HepG2 (cell line): Measurements from ENCODE around the gene ZNF214. TPM values are rescaled to one million over a fixed set of nuclear protein-coding genes. Genes with fewer than 3 reads are reported as not detected.
A peak's percentile ranks its signal among the peaks of the same experiment; 100 is the strongest.

Experiments
- FOXP1 ChIP-seq, 2 experiments: fragments of 450-650 bp in 1 of 2; IDR thresholded peaks; 2 replicates each; pipeline ENCODE4 v1.6.1; 2017 to 2018; ENCODE audit warnings: antibody characterized with exemption in 1 of 2
- HES4 ChIP-seq: sonication (generic); formaldehyde crosslinking; IDR thresholded peaks from 2 replicates; pipeline ENCODE4 v1.9.0; 2021; ENCODE audit warnings: mild to moderate bottlenecking, missing genetic modification reagents, borderline replicate concordance
- HOXA7 ChIP-seq: sonication (generic); formaldehyde crosslinking; IDR thresholded peaks from 2 replicates; pipeline ENCODE4 v1.8.1; 2022; ENCODE audit warnings: mild to moderate bottlenecking, missing genetic modification reagents, moderate library complexity
- KAT8 ChIP-seq: IDR thresholded peaks from 2 replicates; pipeline ENCODE4 v1.6.1; 2016; ENCODE audit warnings: missing genetic modification reagents, missing compliant biosample characterization
- MED8 ChIP-seq: sonication (generic); formaldehyde crosslinking; IDR thresholded peaks from 2 replicates; pipeline ENCODE4 v1.8.1; 2023; ENCODE audit warnings: mild to moderate bottlenecking, missing genetic modification reagents; ENCODE audit not compliant: insufficient replicate concordance
- MEF2D ChIP-seq: sonication (generic); formaldehyde crosslinking; IDR thresholded peaks from 2 replicates; pipeline ENCODE4 v1.5.1; 2020; ENCODE audit warnings: mild to moderate bottlenecking, missing genetic modification reagents
- NCOA1 ChIP-seq: sonication (generic); formaldehyde crosslinking; IDR thresholded peaks from 2 replicates; pipeline ENCODE4 v1.9.0; 2021; ENCODE audit warnings: missing genetic modification reagents
- SETDB1 ChIP-seq: sonication (generic); formaldehyde crosslinking; IDR thresholded peaks from 2 replicates; pipeline ENCODE4 v1.5.1; 2020; ENCODE audit warnings: missing genetic modification reagents, mild to moderate bottlenecking, borderline replicate concordance
- SOX13 ChIP-seq, 3 experiments: fragments of 450-650 bp in 1 of 3; sonication (generic) in 1 of 3; formaldehyde crosslinking in 1 of 3; IDR thresholded peaks in 2 of 3; conservative IDR thresholded peaks in 1 of 3; 2 replicates each; pipeline versions ENCODE4 v1.5.0 to v1.6.1; 2016 to 2020; ENCODE audit warnings: antibody characterized with exemption in 1 of 3, mild to moderate bottlenecking in 1 of 3, missing compliant biosample characterization in 1 of 3, missing genetic modification reagents in 1 of 3, moderate library complexity in 1 of 3
- SRSF1 ChIP-seq: fragments of 200-400 bp; formaldehyde crosslinking; optimal IDR thresholded peaks from 2 replicates; pipeline ENCODE3; 2017; ENCODE audit warnings: mild to moderate bottlenecking, low read depth, low read length, moderate library complexity
- TAF1 ChIP-seq: sonication (generic); formaldehyde crosslinking; IDR thresholded peaks from 2 replicates; pipeline ENCODE4 v1.4.0; 2020; ENCODE audit warnings: missing genetic modification reagents
- WIZ ChIP-seq: sonication (generic); formaldehyde crosslinking; IDR thresholded peaks from 2 replicates; pipeline ENCODE4 v1.5.1; 2020; ENCODE audit warnings: mild to moderate bottlenecking, missing genetic modification reagents
- ZBTB38 ChIP-seq: sonication (generic); formaldehyde crosslinking; IDR thresholded peaks from 2 replicates; pipeline ENCODE4 v1.5.1; 2020; ENCODE audit warnings: mild to moderate bottlenecking, missing genetic modification reagents
- ZFP82 ChIP-seq: sonication (generic); formaldehyde crosslinking; IDR thresholded peaks from 2 replicates; pipeline ENCODE4 v1.5.1; 2020; ENCODE audit warnings: mild to moderate bottlenecking, missing genetic modification reagents, borderline replicate concordance
- ZMYM3 ChIP-seq: sonication (generic); formaldehyde crosslinking; IDR thresholded peaks from 2 replicates; pipeline ENCODE4 v1.5.1; 2020; ENCODE audit warnings: mild to moderate bottlenecking, missing genetic modification reagents
- ZNF468 ChIP-seq: sonication (generic); formaldehyde crosslinking; IDR thresholded peaks from 2 replicates; pipeline ENCODE4 v1.8.0; 2022; ENCODE audit warnings: mild to moderate bottlenecking, moderate library complexity, missing genetic modification reagents
- ZNF616 ChIP-seq: sonication (generic); formaldehyde crosslinking; IDR thresholded peaks from 2 replicates; pipeline ENCODE4 v1.5.0; 2020; ENCODE audit warnings: low read depth, mild to moderate bottlenecking, missing genetic modification reagents
- ZNF766 ChIP-seq: sonication (generic); formaldehyde crosslinking; IDR thresholded peaks from 2 replicates; pipeline ENCODE4 v1.5.0; 2020; ENCODE audit warnings: missing genetic modification reagents, borderline replicate concordance
- ZNF775 ChIP-seq: sonication (generic); formaldehyde crosslinking; IDR thresholded peaks from 2 replicates; pipeline ENCODE4 v1.4.0; 2020; ENCODE audit warnings: missing genetic modification reagents, mild to moderate bottlenecking, moderate library complexity, borderline replicate concordance
- ZNF790 ChIP-seq: sonication (generic); formaldehyde crosslinking; IDR thresholded peaks from 2 replicates; pipeline ENCODE4 v1.8.0; 2022; ENCODE audit warnings: missing genetic modification reagents, mild to moderate bottlenecking, borderline replicate concordance
- ZSCAN21 ChIP-seq: sonication (generic); formaldehyde crosslinking; IDR thresholded peaks from 2 replicates; pipeline ENCODE4 v1.8.0; 2022; ENCODE audit warnings: mild to moderate bottlenecking, missing genetic modification reagents, moderate library complexity, borderline replicate concordance
- polyA plus RNA-seq, 8 experiments: library from polyadenylated mRNA; depleted of rRNA in 3 of 8; stranded (reverse) in 7 of 8; unstranded in 1 of 8; fragments of >200 nt; fragmentation: Illumina TruSeq in 4 of 8; extraction: Trizol in 4 of 8; gene quantifications; 2 replicates each; pipeline versions ENCODE4 v1.2.1 to v1.2.3, GENCODE V29; 2011 to 2016; ENCODE audit warnings: low read depth in 4 of 8, missing spikeins in 1 of 8, mixed read lengths in 1 of 8; ENCODE audit not compliant: insufficient read depth in 1 of 8
- total RNA-seq, 5 experiments: library from RNA; depleted of rRNA; stranded (reverse); fragments of >200 nt; fragmentation: Illumina TruSeq; extraction: Trizol; gene quantifications; 2 replicates each; pipeline ENCODE4 v1.2.3, GENCODE V29; 2016; ENCODE audit warnings: low read depth in 1 of 5
- TF ChIP-seq, protein P1 (sequence below): sonication (generic); formaldehyde crosslinking; IDR thresholded peaks from 2 replicates; pipeline ENCODE4 v1.4.0; 2020; ENCODE audit warnings: mild to moderate bottlenecking, missing genetic modification reagents
- TF ChIP-seq, protein P2 (sequence below): IDR thresholded peaks from 2 replicates; pipeline ENCODE4 v1.6.1; 2016; ENCODE audit warnings: missing biosample characterization, missing genetic modification reagents, low read depth

ZNF214 gene
- total and polyA plus RNA-seq, 2 of the 13 experiments (the other 11 are each of a cell fraction or from before 2014, with no cell fraction given) = 0.28 to 1.9 TPM

- TF ChIP-seq, protein P1, sequence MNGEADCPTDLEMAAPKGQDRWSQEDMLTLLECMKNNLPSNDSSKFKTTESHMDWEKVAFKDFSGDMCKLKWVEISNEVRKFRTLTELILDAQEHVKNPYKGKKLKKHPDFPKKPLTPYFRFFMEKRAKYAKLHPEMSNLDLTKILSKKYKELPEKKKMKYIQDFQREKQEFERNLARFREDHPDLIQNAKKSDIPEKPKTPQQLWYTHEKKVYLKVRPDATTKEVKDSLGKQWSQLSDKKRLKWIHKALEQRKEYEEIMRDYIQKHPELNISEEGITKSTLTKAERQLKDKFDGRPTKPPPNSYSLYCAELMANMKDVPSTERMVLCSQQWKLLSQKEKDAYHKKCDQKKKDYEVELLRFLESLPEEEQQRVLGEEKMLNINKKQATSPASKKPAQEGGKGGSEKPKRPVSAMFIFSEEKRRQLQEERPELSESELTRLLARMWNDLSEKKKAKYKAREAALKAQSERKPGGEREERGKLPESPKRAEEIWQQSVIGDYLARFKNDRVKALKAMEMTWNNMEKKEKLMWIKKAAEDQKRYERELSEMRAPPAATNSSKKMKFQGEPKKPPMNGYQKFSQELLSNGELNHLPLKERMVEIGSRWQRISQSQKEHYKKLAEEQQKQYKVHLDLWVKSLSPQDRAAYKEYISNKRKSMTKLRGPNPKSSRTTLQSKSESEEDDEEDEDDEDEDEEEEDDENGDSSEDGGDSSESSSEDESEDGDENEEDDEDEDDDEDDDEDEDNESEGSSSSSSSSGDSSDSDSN (CRISPR knock-in tag) = peak; percentile 40; the same call in 1 of the 2 replicates
- TF ChIP-seq MED8 (CRISPR knock-in tag) (no peak), WIZ (CRISPR knock-in tag) (0 out of 2 replicates have a peak, but pooled peaks have one; percentile 64), FOXP1 (IDR thresholded peaks at IDR 0.05) (no peak), FOXP1 (CRISPR knock-in tag; IDR thresholded peaks at IDR 0.05) (no peak), ZBTB38 (CRISPR knock-in tag) (no peak), SRSF1 (no peak), ZNF790 (no peak), SETDB1 (CRISPR knock-in tag) (no peak), HOXA7 (CRISPR knock-in tag) (no peak), ZFP82 (CRISPR knock-in tag) (peak; percentile 42; the same call in 1 of the 2 replicates), ZNF616 (CRISPR knock-in tag) (no peak), ZNF468 (CRISPR knock-in tag) (no peak), ZSCAN21 (CRISPR knock-in tag) (0 out of 2 replicates have a peak, but pooled peaks have one; percentile 13), TAF1 (CRISPR knock-in tag) (no peak), ZMYM3 (CRISPR knock-in tag) (peak; percentile 20; the same call in 1 of the 2 replicates), KAT8 (peak; percentile 15; the same call in 1 of the 2 replicates), MEF2D (CRISPR knock-in tag) (no peak), NCOA1 (CRISPR knock-in tag) (no peak), ZNF775 (CRISPR knock-in tag) (no peak), HES4 (CRISPR knock-in tag) (no peak), SOX13 (IDR thresholded peaks at IDR 0.05) (no peak), SOX13 (CRISPR knock-in tag; conservative IDR thresholded peaks at IDR 0.05 in 1 of 2, IDR thresholded peaks at IDR 0.05 in 1 of 2) (no peak), ZNF766 (CRISPR knock-in tag) (no peak)
- TF ChIP-seq, protein P2, sequence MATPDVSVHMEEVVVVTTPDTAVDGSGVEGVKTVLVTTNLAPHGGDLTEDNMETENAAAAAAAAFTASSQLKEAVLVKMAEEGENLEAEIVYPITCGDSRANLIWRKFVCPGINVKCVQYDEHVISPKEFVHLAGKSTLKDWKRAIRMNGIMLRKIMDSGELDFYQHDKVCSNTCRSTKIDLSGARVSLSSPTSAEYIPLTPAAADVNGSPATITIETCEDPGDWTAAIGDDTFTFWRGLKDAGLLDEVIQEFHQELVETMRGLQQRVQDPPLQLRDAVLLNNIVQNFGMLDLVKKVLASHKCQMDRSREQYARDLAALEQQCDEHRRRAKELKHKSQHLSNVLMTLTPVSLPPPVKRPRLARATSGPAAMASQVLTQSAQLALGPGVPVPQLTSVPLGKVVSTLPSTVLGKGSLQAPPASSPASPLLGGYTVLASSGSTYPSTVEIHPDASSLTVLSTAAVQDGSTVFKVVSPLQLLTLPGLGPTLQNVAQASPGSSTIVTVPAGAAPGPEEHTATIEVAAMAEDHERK (CRISPR knock-in tag) = 0 out of 2 replicates have a peak, but pooled peaks have one; percentile 1
Observed at GRCh38 chr11:7019500-7020182, 505 bp downstream of the ZNF214 start (continued).
